ENCODE data around the gene ARHGAP8. TPM values are rescaled to one million over a fixed set of nuclear protein-coding genes. Genes with fewer than 3 reads are reported as not detected.

Gene ARHGAP8
- total and polyA plus RNA-seq, 2 of the 13 experiments (the other 11 are each of a cell fraction or from before 2014, with no cell fraction given) = 0.07 TPM; not detected in 1

DNA sequence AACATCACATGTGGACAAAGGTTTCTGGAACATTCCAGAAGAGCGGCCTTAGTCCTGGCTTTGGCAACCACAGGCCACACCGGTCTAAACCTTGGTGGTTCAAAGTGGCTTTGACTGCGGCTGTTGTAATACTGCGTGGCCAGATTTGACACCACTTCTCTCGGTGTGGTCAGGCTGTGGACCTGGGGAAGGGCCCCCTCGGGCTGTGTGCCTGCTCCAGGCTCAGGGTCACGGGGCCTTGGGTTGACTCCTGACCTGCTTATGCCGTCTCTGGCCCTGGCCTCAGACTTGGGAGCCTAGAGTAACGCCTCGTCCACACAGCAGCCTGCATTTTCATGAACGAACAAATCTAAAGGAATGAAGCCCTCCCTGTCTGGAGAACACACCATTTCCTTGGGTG is 139.4 kb downstream of the ARHGAP8 start (continued):
- no peak for TF ChIP-seq ETV6 (CRISPR knock-in tag; conservative IDR thresholded peaks at IDR 0.05)
- no peak for TF ChIP-seq ZNF737 (CRISPR knock-in tag; IDR thresholded peaks at IDR 0.05; ENCODE audit: borderline replicate concordance)

DNA sequence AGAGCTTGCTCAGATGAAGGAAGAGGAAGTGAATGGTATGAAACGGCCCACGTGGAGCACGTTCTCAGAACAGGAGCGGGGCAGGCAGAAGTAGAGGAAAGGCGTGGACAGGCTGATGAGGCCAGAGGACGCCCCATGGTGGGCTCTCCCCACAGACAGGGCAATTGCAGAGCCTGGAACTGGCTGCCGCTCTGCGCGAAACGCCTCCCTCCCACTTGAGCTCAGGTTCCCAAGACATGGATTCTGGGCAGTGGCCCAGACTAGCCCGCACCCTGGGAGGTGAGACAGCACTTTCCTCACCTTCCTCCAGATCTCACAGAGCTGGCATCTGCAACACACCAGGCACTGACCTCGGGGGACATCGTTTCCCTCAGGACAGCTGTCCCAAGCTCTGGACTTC is 139.9 kb downstream of the ARHGAP8 start:
- Histone ChIP-seq H3K27ac (ENCODE audit: extremely low read length, insufficient read depth, low read length) (no peak overlapping the region), H3K36me3 (replicated peaks in 1 of 2; ENCODE audit: control insufficient read depth in 1 of 2, insufficient read depth in 2 of 2, low read length in 2 of 2) (no peaks in the 10 kb centered on the region), H3K4me1 (ENCODE audit: insufficient read depth, low read length) (no peaks in the 10 kb centered on the region), H3K4me2 (ENCODE audit: low read depth, low read length) (no peak overlapping the region), H4K20me1 (ENCODE audit: insufficient read depth, low read length) (no peaks in the 10 kb centered on the region), H3K4me3 (replicated peaks in 1 of 3; ENCODE audit: insufficient read depth in 1 of 3, low read depth in 2 of 3, low read length in 3 of 3) (no peak overlapping the region), H3K79me2 (ENCODE audit: insufficient read depth, low read length) (no peaks in the 10 kb centered on the region), H3K27me3 (ENCODE audit: control insufficient read depth in 1 of 2, insufficient read depth in 2 of 2, low read length in 2 of 2) (peaks cover 9 to 37% of the 10 kb centered on the region in 2 experiments; a peak in 4 of 5 replicates), H2AFZ (ENCODE audit: low read length) (no peak overlapping the region), H3K9ac (ENCODE audit: insufficient read depth, low read depth, low read length) (no peak overlapping the region), H3K9me3 (ENCODE audit: low read length) (no peaks in the 10 kb centered on the region)
- POLR2A ChIA-PET = no interaction called here
- in situ Hi-C loops (cut with HindIII; ENCODE audit: extremely low pct_ligation_motif_present, low pct_unique_long_range_greater_than_20kb) (no loop called here), intact Hi-C loops (cut with micrococcal nuclease; ENCODE audit: unreplicated experiment) (no loop called here)
- FAIRE-seq (no peak), DNase-seq (ENCODE audit: low spot score) (no peak), ATAC-seq (no peak)
- 3% methylated on average over 5 of the region's 13 CpGs for WGBS (ENCODE audit: low lambda C conversion rate)
- CTCF ChIA-PET (ENCODE audit: low intra/inter-chr PET ratio, low total read pairs) = no interaction called here
- no TSS peak for BruUV-seq (replicated peaks)
- no peak for TF ChIP-seq ZNF292 (CRISPR knock-in tag; IDR thresholded peaks at IDR 0.05; ENCODE audit: borderline replicate concordance, low read depth)
- no peak for TF ChIP-seq TBL1XR1 (IDR thresholded peaks at IDR 0.05; ENCODE audit: borderline replicate concordance, low read length, partially characterized antibody)
- TF ChIP-seq, protein P1, sequence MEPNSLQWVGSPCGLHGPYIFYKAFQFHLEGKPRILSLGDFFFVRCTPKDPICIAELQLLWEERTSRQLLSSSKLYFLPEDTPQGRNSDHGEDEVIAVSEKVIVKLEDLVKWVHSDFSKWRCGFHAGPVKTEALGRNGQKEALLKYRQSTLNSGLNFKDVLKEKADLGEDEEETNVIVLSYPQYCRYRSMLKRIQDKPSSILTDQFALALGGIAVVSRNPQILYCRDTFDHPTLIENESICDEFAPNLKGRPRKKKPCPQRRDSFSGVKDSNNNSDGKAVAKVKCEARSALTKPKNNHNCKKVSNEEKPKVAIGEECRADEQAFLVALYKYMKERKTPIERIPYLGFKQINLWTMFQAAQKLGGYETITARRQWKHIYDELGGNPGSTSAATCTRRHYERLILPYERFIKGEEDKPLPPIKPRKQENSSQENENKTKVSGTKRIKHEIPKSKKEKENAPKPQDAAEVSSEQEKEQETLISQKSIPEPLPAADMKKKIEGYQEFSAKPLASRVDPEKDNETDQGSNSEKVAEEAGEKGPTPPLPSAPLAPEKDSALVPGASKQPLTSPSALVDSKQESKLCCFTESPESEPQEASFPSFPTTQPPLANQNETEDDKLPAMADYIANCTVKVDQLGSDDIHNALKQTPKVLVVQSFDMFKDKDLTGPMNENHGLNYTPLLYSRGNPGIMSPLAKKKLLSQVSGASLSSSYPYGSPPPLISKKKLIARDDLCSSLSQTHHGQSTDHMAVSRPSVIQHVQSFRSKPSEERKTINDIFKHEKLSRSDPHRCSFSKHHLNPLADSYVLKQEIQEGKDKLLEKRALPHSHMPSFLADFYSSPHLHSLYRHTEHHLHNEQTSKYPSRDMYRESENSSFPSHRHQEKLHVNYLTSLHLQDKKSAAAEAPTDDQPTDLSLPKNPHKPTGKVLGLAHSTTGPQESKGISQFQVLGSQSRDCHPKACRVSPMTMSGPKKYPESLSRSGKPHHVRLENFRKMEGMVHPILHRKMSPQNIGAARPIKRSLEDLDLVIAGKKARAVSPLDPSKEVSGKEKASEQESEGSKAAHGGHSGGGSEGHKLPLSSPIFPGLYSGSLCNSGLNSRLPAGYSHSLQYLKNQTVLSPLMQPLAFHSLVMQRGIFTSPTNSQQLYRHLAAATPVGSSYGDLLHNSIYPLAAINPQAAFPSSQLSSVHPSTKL (CRISPR knock-in tag; IDR thresholded peaks at IDR 0.05) = no peak
- no peak for TF ChIP-seq DBP (CRISPR knock-in tag; IDR thresholded peaks at IDR 0.05; ENCODE audit: not compliant biosample characterization)
- no peak for TF ChIP-seq TP53 (CRISPR knock-in tag; conservative IDR thresholded peaks at IDR 0.05)
- TF ChIP-seq MXD4 (CRISPR knock-in tag; IDR thresholded peaks at IDR 0.05) = no peak
- TF ChIP-seq, protein P2, sequence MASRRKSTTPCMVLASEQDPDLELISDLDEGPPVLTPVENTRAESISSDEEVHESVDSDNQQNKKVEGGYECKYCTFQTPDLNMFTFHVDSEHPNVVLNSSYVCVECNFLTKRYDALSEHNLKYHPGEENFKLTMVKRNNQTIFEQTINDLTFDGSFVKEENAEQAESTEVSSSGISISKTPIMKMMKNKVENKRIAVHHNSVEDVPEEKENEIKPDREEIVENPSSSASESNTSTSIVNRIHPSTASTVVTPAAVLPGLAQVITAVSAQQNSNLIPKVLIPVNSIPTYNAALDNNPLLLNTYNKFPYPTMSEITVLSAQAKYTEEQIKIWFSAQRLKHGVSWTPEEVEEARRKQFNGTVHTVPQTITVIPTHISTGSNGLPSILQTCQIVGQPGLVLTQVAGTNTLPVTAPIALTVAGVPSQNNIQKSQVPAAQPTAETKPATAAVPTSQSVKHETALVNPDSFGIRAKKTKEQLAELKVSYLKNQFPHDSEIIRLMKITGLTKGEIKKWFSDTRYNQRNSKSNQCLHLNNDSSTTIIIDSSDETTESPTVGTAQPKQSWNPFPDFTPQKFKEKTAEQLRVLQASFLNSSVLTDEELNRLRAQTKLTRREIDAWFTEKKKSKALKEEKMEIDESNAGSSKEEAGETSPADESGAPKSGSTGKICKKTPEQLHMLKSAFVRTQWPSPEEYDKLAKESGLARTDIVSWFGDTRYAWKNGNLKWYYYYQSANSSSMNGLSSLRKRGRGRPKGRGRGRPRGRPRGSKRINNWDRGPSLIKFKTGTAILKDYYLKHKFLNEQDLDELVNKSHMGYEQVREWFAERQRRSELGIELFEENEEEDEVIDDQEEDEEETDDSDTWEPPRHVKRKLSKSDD (CRISPR knock-in tag; IDR thresholded peaks at IDR 0.05; ENCODE audit: low read depth) = no peak
- TF ChIP-seq, protein P3, sequence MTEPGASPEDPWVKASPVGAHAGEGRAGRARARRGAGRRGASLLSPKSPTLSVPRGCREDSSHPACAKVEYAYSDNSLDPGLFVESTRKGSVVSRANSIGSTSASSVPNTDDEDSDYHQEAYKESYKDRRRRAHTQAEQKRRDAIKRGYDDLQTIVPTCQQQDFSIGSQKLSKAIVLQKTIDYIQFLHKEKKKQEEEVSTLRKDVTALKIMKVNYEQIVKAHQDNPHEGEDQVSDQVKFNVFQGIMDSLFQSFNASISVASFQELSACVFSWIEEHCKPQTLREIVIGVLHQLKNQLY (CRISPR knock-in tag; IDR thresholded peaks at IDR 0.05) = no peak
- no peak for TF ChIP-seq ZNF703 (CRISPR knock-in tag; IDR thresholded peaks at IDR 0.05; ENCODE audit: borderline replicate concordance)
- no peak for TF ChIP-seq SIX1 (CRISPR knock-in tag; IDR thresholded peaks at IDR 0.05; ENCODE audit: borderline replicate concordance)
- TF ChIP-seq ZNF546 (CRISPR knock-in tag; conservative IDR thresholded peaks at IDR 0.05) = no peak
